Keratinocyte (primary cell): Measurements from ENCODE around the gene SFXN4. TPM values are rescaled to one million over a fixed set of nuclear protein-coding genes. Genes with fewer than 3 reads are reported as not detected.
"Not testable (repeated sequence)": the region's sequence is repeated elsewhere in the genome, so short reads cannot be mapped to it uniquely, and the experiment has no call there.

Experiments
- DNase-seq: peaks from one replicate; pipeline ENCODE4 v3.0.0-alpha.2; 2011; ENCODE audit warnings: low read depth, missing footprints, low spot score
- FAIRE-seq: peaks from 2 replicates; lab custom pipeline; 2011; peaks lifted over from hg19 to GRCh38; lab: Jason Lieb, UNC
- H2AFZ ChIP-seq: 2 replicates; pipeline ENCODE4 v1.6.0; 2012; ENCODE audit warnings: low read length, control low read depth, inconsistent platforms; ENCODE audit not compliant: control insufficient read depth
- H3K27ac ChIP-seq: 2 replicates; pipeline ENCODE4 v1.5.1; 2011; ENCODE audit warnings: low read length; ENCODE audit not compliant: control insufficient read depth, insufficient read depth
- H3K27me3 ChIP-seq: 3 replicates; pipeline ENCODE4 v1.6.0; 2011; ENCODE audit warnings: low read length; ENCODE audit not compliant: control insufficient read depth, insufficient read depth; ENCODE audit errors: extremely low read depth
- H3K36me3 ChIP-seq, 2 experiments: 2 replicates in 1 of 2; 3 replicates in 1 of 2; pipeline ENCODE4 v1.5.1; 2011; ENCODE audit warnings: low read length in 2 of 2, mild to moderate bottlenecking in 1 of 2; ENCODE audit not compliant: control insufficient read depth in 2 of 2, insufficient read depth in 2 of 2; ENCODE audit errors: extremely low read depth in 1 of 2
- H3K4me1 ChIP-seq: 3 replicates; pipeline ENCODE4 v1.5.1; 2011; ENCODE audit warnings: low read length; ENCODE audit not compliant: control insufficient read depth, insufficient read depth; ENCODE audit errors: extremely low read depth
- H3K4me2 ChIP-seq: 3 replicates; pipeline ENCODE4 v1.6.0; 2011; ENCODE audit warnings: low read depth, low read length; ENCODE audit not compliant: control insufficient read depth, insufficient read depth; ENCODE audit errors: extremely low read depth
- H3K4me3 ChIP-seq, 3 experiments: fragments of 200-600 bp in 1 of 3; sonication (generic) in 1 of 3; 2 replicates in 2 of 3; 3 replicates in 1 of 3; pipeline ENCODE4 v1.5.1; 2011 to 2016; ENCODE audit warnings: low read length in 3 of 3, mild to moderate bottlenecking in 3 of 3, control low read depth in 2 of 3, inconsistent platforms in 1 of 3, low read depth in 1 of 3, mixed read lengths in 1 of 3, mixed run types in 1 of 3, moderate library complexity in 1 of 3; ENCODE audit not compliant: control insufficient read depth in 2 of 3, insufficient read depth in 2 of 3; ENCODE audit errors: extremely low read depth in 1 of 3
- H3K79me2 ChIP-seq: 2 replicates; pipeline ENCODE4 v1.6.0; 2012; ENCODE audit warnings: low read length; ENCODE audit not compliant: control insufficient read depth, insufficient read depth
- H3K9ac ChIP-seq: 3 replicates; pipeline ENCODE4 v1.6.0; 2011; ENCODE audit warnings: low read length; ENCODE audit not compliant: control insufficient read depth, insufficient read depth; ENCODE audit errors: extremely low read depth
- H3K9me1 ChIP-seq: 3 replicates; pipeline ENCODE4 v1.6.0; 2011; ENCODE audit warnings: low read length; ENCODE audit not compliant: control insufficient read depth, insufficient read depth; ENCODE audit errors: extremely low read depth
- H3K9me3 ChIP-seq: 2 replicates; pipeline ENCODE4 v1.5.1; 2012; ENCODE audit warnings: low read depth, low read length; ENCODE audit not compliant: control insufficient read depth
- H4K20me1 ChIP-seq: 3 replicates; pipeline ENCODE4 v1.6.0; 2011; ENCODE audit warnings: low read length; ENCODE audit not compliant: control insufficient read depth, insufficient read depth; ENCODE audit errors: extremely low read depth
- EZH2 ChIP-seq: IDR thresholded peaks from one replicate; pipeline ENCODE4 v1.6.1; 2012; ENCODE audit warnings: inconsistent platforms, mild to moderate bottlenecking, low read length, moderate library complexity
- dilution Hi-C: fragments of 300-500 bp; cut with MboI; formaldehyde crosslinking; loops from one replicate; pipeline ENCODE4 v1.7.0; 2020; ENCODE audit warnings: low sequenced_read_pairs; ENCODE audit not compliant: extremely low pct_ligation_motif_present
- polyA plus RNA-seq, 5 experiments: library from polyadenylated mRNA; depleted of rRNA in 3 of 5; stranded (reverse) in 3 of 5; stranded (forward) in 1 of 5; unstranded in 1 of 5; fragments of >200 nt; gene quantifications; 1 replicate in 1 of 5; 2 replicates in 3 of 5; 3 replicates in 1 of 5; pipeline versions ENCODE4 v1.2.1 to v1.2.3, GENCODE V29; 2011 to 2012; ENCODE audit warnings: missing spikeins in 2 of 5, low read depth in 1 of 5, low replicate concordance in 1 of 5

Gene SFXN4
- polyA plus RNA-seq, 1 donor (not counting 4 experiments of a cell fraction or from before 2014, with no cell fraction given) = 27.6 TPM

DNA sequence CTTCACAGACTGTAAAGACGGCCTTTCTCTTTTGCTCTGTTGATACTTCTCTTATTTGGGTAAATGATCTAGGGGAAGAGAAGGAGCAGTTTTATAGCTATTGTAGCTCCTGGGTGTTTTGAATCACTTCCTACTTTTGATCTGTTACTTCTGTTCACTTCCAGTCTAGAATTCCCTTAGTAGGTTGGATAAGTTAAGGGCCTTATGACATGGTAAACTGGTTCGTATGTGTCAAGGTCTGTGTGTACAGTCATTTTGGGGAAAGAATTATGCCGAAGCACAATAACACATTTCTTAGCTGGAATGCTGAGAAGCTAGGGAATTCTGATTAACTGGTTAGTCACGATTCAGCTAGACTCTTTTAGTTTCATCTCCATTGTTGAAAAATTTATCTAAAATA, 53.5 kb downstream of the SFXN4 start:
- Histone ChIP-seq H3K27ac (no peak overlapping the region), H2AFZ (no peak overlapping the region), H3K4me2 (no peak overlapping the region), H3K79me2 (no peaks in the 10 kb centered on the region), H3K27me3 (no peaks in the 10 kb centered on the region), H3K9me3 (no peaks in the 10 kb centered on the region), H4K20me1 (no peaks in the 10 kb centered on the region), H3K9ac (no peak overlapping the region), H3K9me1 (no peaks in the 10 kb centered on the region), H3K36me3 (peaks cover 3 to 15% of the 10 kb centered on the region in 2 experiments), H3K4me1 (no peaks in the 10 kb centered on the region), H3K4me3 (no peak overlapping the region)
- dilution Hi-C loops = no loop called here
- DNase-seq (no peak), FAIRE-seq (no peak)
- no peak for TF ChIP-seq EZH2

- H3K9me1 ChIP-seq, H2AFZ ChIP-seq, H3K4me1 ChIP-seq, H3K9me3 ChIP-seq, H4K20me1 ChIP-seq, H3K4me3 ChIP-seq, H3K9ac ChIP-seq, H3K4me2 ChIP-seq, DNase-seq, H3K27ac ChIP-seq, FAIRE-seq, dilution Hi-C loops, H3K27me3 ChIP-seq, H3K36me3 ChIP-seq: not testable (repeated sequence)
- H3K79me2 ChIP-seq = peaks cover 19% of the 10 kb centered on the region
Observed at GRCh38 chr10:119107771-119108170, 57.7 kb downstream of the SFXN4 start.

DNA sequence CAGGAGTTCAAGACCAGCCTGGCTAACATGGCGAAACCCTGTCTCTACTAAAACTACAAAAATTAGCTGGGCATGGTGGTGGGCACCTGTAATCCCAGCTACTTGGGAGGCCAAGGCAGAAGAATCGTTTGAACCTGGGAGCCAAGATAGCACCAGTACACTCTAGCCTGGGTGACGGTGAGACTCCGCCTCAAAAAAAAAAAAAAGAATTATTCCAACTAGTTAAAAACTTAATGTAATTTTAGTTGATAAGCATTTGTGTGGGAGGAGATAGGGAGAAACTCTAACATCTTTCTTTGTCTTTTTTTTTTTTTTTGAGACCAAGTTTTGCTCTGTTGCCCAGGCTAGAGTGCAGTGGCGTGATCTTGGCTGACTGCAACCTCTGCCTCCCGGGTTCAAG, 58.4 kb downstream of the SFXN4 start:
- H3K79me2 ChIP-seq = peaks cover 19% of the 10 kb centered on the region
- H2AFZ ChIP-seq, H3K27ac ChIP-seq, H3K36me3 ChIP-seq, DNase-seq, dilution Hi-C loops, H3K4me1 ChIP-seq, H3K27me3 ChIP-seq, H3K9ac ChIP-seq, FAIRE-seq, H3K4me3 ChIP-seq, H3K4me2 ChIP-seq, H3K9me1 ChIP-seq, H4K20me1 ChIP-seq, H3K9me3 ChIP-seq: not testable (repeated sequence)

DNA sequence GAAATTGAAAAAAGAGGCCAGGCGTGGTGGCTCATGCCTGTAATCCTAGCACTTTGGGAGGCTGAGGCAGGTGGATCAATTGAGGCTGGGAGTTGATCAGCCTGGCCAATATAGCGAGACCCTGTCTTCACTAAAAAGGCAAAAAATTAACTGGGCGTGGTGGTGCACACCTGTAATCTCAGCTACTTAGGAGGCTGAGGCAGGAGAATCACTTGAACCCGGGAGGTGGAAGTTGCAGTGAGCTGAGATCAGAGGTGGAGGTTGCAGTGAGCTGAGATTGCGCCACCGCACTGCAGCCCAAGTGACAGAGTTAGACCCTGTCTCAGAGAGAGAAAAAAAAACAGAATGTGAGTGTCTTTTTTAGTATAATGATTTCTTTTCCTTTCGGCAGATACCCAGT, 59.6 kb downstream of the SFXN4 start:
- DNase-seq, H4K20me1 ChIP-seq, H3K9me3 ChIP-seq, H3K9me1 ChIP-seq, H3K27ac ChIP-seq, H3K4me3 ChIP-seq, H2AFZ ChIP-seq, H3K36me3 ChIP-seq, H3K9ac ChIP-seq, H3K4me2 ChIP-seq, FAIRE-seq, dilution Hi-C loops, H3K27me3 ChIP-seq: not testable (repeated sequence)
- Histone ChIP-seq H3K4me1 (peaks cover 21% of the 10 kb centered on the region), H3K79me2 (peaks cover 19% of the 10 kb centered on the region)
